ENCODE measurements around the gene MMP17.

Gene MMP17

DNA sequence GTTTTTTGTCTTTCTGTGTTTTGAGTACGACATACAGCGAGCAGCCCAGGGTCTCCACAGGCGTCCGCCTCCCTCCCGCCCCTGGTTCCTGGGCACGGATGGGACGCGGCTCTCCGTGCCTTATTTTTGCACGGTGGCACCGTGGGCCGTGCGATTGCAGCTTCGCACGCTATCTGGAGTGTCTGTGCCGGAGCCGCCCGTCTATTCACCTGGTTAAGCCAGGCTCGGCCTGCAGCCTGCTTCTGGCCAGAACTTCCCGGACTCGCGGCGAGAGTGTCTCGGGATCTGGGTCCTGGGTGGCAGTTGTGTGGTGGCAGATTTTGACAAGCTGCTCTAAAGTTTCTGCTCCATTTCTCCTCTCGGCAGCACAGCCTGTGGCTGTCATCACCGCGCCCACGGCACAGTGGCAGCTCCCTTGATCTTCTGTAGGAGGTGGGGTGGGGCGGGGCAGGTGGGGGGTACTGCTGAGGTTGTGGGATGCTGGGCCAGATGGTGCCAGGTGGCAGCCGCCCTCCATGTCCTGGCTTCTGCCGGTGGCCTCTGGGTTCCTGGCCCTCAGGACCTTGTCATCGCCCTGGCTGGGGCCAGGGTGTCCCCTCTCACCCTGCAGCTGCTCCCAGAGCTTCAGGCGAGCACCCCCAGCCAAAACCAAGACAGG, 2.9 kb downstream of the MMP17 start:
- peak; percentile 3 for DNase-seq

GRCh38 chr12:131831635-131832041, 3.4 kb downstream of the MMP17 start:
- DNase-seq = peak; percentile 3

DNA sequence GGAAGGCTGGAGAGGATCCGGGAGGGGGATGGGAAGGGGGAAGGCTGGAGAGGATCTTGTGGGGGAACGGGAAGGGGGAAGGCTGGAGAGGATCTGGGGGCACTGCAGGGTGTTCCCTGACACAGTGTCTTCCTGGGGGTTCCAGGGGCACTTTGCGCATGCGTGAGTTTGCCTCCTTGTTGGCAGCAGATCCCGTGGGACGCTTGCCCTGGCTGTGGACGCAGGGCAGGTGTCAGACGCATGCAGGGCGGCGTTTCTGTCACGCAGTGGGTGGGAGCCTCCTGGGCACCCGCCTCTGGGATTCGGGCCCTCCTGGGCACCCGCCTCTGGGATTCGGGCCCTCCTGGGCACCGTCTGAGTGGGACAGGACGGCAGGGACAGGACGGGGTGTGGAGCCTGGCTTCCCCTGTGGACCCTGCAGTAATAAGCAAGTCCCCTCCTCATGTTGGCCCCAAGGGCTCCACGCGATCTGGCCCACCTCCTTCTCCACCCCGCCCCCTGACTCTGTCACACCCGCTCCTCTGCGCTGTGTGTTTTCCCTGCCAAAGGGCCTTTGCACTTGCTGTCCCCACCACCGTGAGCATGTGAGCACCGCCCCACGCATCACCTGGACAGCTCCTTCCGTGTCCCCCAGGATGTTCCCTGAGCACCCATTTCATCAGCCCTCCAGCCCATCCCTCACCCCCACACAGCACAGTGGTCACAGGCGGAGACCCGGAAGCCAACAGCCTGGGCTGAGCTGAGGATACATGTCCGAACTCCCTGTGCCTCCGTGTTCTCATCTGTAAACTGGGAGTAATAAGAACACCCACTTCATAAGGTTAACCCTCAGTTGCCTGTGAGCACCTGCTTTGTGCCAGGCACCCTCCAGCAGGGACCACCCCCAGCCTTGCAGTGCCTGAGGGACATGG, 4.4 kb downstream of the MMP17 start:
- peak; percentile 13 for DNase-seq

- DNase-seq = no peak
These were observed 5.2 kb downstream of the MMP17 start for GRCh38 chr12:131833288-131833895.

- peak; percentile 10 for DNase-seq
These were observed 5.9 kb downstream of the MMP17 start for GRCh38 chr12:131833896-131834641.

GRCh38 chr12:131834798-131835615, 6.8 kb downstream of the MMP17 start:
- no peak for DNase-seq

GRCh38 chr12:131835616-131836171, 7.5 kb downstream of the MMP17 start:
- DNase-seq = no peak

GRCh38 chr12:131836193-131836592, 8.0 kb downstream of the MMP17 start:
- DNase-seq = no peak

DNA sequence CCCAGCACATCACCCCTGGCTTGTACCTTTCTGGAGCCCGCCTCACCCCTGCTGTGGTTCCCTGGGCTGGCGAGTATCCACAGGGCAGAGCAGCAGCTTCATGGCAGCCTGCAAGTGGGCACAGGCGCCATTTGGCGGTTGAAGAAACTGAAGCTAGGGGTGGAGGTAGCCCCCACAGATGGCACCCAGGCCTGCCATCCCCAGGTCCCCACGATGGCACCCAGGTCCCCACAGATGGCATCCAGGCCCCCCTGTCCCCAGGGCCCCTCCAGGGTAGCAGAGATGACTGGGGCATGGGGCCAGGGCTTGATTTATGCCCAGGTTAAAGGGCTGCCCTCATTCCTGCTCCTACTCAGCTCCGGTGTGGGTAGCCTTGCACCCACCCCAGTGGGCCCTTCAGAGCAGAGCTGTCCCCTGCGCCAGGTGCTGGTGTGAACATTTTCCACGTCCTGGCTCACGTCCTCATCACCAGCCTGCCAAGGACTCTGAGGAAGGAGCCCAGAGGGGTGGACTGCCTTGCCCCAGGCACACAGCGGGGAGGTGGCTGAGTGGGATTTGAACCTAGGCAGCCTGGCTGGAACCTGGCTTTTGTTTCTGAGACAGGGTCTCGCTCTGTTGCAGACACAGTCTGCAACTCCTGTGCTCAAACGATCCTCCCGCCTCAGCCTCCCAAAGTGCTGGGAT, 8.7 kb downstream of the MMP17 start:
- DNase-seq = no peak

DNA sequence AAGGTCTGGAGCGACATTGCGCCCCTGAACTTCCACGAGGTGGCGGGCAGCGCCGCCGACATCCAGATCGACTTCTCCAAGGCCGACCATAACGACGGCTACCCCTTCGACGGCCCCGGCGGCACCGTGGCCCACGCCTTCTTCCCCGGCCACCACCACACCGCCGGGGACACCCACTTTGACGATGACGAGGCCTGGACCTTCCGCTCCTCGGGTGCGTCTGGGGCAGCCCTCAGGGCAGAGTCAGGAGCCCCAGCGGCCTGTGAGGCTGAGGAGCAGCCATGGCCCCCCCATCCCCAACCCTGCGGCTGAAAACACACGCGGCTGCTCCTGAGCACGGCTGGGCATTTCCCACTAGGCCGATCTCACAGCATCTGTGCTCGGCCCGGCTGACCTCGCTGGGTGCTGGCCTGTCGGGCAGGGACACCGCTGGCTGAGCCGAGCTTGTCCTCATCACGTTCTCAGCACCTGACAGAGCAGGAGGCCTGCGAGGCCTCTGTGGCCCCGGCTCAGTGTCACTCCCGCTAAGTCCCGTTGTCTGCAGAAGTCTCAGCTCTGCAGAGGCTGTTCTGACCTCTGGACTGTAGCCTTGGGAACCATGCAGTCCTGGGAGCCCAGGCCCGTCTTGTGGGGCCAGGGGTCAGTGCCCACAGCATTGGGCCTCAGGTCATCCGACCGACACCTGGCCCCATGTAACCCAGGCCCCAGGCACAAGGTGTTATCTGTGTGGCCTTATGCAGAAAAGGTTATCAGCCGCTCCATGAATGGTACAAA, 12.6 kb downstream of the MMP17 start:
- no peak for DNase-seq

DNA sequence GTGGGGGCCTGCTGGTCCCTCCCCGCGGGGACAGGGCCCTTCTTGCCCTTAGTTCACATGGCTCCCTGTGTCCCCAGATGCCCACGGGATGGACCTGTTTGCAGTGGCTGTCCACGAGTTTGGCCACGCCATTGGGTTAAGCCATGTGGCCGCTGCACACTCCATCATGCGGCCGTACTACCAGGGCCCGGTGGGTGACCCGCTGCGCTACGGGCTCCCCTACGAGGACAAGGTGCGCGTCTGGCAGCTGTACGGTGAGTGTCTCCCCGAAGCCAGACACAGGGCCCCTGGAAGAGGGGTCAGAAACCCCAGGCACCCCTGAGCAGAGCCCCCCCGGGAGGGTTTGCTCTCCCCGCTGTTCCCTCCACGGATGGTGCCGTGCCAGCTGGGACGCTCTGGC, 13.4 kb downstream of the MMP17 start:
- DNase-seq = no peak

DNA sequence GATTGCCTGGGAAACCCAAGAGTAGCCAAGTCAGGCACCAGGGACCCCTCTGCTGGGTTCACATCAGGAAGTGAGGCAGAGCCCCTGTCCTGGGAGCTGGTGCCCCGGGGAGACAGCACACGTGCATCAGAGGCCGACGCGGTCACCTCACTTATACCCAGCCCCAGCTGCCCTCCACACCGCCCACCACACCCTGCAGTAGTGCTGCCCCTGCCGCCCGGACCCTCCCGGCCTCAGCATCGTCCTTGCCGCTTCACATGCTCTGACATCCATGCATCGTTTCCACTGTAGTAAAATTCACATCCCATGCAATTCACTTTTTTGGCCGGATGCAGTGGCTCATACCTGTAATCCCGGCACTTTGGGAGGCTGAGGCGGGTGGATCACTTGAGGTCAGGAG, 14.0 kb downstream of the MMP17 start:
- DNase-seq = no peak

DNA sequence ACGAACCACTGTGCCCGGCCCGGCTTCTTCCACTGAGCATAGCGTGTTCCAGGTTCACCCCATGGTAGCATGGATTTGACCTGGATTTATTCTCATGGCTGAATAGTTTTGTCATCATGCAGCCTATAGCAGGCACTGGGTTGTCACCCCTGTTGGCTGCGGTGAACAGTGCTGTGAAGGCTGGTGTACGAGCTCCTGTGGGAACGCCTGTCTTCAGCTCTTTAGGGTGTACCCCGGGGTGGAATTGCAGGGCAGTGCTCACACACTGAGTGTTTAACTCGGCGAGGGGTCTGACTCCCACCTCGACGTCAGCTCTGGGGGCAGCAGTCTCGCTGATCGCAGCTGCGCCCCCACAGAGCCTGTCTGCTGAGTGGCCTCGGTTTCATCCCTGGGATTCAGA, 15.3 kb downstream of the MMP17 start:
- DNase-seq = no peak

DNA sequence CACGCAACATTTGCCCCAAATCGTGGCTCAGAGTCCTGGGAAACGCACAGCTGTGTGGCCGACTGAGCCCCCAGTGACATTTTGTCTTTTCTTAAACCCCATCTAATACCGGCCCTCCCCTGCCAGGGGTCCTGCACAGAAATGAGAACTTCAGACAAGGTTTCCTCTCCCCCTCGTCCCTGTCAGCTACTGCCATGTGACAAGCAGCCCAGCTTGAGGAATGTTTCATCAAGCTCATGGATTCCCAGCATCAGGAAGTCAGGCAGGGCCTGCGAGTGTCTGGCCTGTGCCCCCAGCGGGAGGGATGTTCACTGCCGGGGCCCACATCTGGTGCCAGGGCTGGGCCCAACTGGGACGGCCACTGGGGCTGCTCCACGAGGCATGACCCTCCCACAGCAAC, 15.9 kb downstream of the MMP17 start:
- DNase-seq = no peak

DNA sequence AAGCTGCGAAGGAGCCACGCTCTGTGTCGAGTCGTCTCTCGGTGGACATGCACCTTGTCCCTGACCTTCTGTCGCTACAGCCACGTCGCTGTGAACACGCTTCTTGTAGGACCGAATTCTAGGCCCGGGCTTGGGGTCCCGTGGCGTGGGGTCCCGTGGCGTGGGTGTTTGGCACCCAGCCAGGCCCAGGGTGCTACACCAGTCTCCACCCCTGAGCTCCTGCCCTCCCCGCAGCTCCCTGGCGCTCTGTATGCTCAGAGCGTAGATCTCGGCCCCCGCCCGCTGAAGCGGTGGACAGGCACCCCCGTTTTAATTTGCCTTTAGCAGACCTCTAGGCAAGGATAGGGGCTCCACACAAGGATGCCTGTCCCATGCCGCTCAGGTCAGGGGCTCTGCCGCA, 16.5 kb downstream of the MMP17 start:
- DNase-seq = no peak

DNA sequence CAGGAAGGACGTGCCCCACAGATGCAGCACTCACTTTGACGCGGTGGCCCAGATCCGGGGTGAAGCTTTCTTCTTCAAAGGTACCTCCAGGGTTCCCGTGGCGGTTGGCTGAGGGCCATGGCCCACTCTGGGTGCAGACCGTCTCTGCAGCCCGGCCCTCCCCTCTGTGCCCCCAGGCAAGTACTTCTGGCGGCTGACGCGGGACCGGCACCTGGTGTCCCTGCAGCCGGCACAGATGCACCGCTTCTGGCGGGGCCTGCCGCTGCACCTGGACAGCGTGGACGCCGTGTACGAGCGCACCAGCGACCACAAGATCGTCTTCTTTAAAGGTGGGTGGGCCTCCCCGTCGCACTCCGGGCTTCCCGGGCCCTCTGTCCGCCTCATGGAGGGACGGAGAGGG, 16.9 kb downstream of the MMP17 start:
- DNase-seq = no peak

- no peak for DNase-seq
These were observed 19.3 kb downstream of the MMP17 start for GRCh38 chr12:131847456-131847855.

- no peak for DNase-seq
These were observed 20.6 kb downstream of the MMP17 start for GRCh38 chr12:131848753-131849152.

DNA sequence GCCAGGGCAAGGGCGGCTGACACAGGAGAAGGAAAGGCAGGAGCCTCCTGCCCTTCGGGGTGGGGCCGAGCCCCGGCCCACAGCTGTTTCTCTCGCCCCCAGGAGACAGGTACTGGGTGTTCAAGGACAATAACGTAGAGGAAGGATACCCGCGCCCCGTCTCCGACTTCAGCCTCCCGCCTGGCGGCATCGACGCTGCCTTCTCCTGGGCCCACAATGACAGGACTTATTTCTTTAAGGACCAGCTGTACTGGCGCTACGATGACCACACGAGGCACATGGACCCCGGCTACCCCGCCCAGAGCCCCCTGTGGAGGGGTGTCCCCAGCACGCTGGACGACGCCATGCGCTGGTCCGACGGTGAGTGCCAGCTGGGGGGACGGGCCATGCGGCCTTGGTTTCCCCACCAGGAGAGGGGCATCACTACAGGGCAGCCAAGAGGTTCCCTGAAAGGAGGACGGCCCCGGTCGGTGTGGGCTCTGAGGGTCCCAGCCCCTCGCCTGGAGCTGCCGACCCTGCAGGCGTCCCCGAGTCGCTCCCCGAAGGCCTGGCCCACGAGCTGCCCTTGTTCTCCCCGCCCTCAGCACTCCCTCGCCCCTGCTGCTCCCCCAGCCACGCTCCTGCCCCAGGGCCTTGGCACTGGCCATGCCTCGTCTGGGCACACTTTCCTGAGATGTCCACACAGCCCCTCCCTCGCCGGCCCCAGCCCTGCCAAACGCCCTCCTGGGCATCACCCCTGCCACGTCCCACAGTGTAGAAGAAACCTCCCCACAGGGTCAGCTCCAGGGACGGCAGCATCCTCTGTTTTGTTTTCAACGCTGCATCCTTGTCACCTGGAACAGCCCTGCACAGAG, 21.7 kb downstream of the MMP17 start:
- DNase-seq = no peak
